Neural progenitor cell (in vitro differentiated cells): ENCODE data around the gene BMPR1B.

ENCODE experiments used
- CTCF ChIP-seq: fragments of 200-600 bp; sonication (generic); IDR thresholded peaks from 2 replicates; pipeline ENCODE4 v1.5.1; 2017; ENCODE audit warnings: antibody characterized with exemption, mild to moderate bottlenecking
- EZH2 ChIP-seq: fragments of 200-600 bp; sonication (generic); IDR thresholded peaks from 2 replicates; pipeline ENCODE4 v1.6.1; 2017; ENCODE audit warnings: antibody characterized with exemption, mild to moderate bottlenecking, moderate library complexity

DNA sequence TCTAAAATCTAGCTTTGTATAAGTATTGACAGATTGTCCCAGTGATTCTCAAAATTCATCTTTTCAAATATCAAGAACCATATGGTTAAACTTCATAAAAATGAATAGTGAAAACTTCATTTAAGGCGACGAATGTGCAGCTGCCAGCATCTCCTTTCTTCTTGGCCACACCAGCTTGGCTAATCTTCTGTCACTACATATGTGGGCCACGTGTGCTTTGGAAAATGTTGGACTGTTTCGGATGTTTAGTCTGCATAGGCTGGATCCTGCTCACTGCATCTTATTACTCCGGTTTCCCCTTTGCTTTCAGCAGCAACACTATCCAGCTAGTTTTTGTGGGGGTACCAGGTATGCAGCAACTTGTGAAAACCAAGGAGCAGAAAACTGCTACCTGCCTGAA lies 221.9 kb downstream of the BMPR1B start:
- TF ChIP-seq CTCF (no peak), EZH2 (no peak)
